CD4-positive, alpha-beta T cell treated with Interleukin-4 for 4 hours (primary cell): ENCODE results near the gene GABBR2.
"Not testable (repeated sequence)": the region's sequence is repeated elsewhere in the genome, so short reads cannot be mapped to it uniquely, and the experiment has no call there.

Experiments used
- DNase-seq: peaks from one replicate; pipeline ENCODE4 v3.0.0-alpha.2; 2020

Gene GABBR2

DNA sequence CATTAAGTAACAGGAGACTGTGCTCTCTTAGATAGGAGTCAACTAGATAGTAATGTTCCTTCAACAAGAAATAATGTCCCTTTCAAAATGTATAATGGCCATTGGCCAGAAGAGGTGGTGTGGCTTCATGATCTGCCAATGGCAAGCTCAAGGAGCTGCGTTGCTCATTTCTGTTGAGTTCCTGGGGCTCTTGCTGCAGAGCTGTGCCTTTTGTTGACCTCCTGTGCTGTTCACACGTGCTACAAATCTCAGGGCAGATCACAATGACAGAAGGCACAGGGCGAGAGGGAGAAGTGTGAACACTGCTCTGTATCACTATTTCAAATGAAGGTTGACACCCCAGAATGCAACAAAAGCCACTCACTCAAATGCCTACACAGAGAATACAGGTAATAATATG, 437.3 kb downstream of the GABBR2 start:
- no peak for DNase-seq

- DNase-seq: not testable (repeated sequence)
Observed at GRCh38 chr9:98270284-98270683, 438.5 kb downstream of the GABBR2 start.

DNA sequence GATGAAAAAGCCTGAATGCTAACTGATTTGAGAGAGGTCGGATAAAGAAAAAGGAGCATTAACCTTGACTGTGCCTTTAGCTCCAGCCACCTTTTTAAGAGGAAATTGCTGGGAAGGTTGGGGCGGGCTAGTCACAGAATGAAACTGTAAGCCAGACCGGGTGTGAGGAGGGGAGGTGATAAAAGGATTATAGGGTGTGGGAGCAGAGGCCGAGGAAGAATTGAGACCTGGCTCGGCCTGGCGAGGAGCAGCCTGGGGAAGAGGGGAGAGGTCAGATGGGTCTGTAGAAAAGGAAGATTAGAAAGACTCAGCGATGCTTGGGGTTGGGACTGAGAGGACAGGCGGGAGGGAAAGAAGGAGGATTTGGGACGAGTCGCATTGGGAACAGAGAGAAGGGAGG, 439.1 kb downstream of the GABBR2 start:
- not testable (repeated sequence) for DNase-seq

- not testable (repeated sequence) for DNase-seq
Observed at GRCh38 chr9:98267556-98267955, 441.2 kb downstream of the GABBR2 start.

- DNase-seq: no peak
Observed at GRCh38 chr9:98264516-98264915, 444.2 kb downstream of the GABBR2 start.

- peak; percentile 83 for DNase-seq
Observed at GRCh38 chr9:98263482-98264357, 445.0 kb downstream of the GABBR2 start.

- DNase-seq: no peak
Observed at GRCh38 chr9:98263080-98263479, 445.7 kb downstream of the GABBR2 start.

DNA sequence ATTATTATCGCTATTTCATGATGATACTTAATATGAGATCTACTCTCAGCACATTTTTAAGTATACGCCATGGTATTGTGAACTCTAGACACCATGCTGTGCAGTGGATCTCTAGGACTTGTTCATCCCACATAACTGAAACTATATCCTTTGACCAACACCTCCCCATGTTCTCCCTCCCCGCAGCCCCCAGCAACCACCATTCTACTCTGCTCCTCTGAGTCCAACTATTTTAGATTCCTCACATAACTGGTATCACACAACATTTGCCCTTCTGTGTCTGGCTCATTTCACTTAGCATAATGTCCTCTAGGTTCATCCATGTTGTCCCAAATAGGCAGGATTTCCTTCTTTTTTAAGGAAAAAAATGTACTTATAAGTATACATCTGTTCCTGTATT, 446.7 kb downstream of the GABBR2 start:
- DNase-seq: no peak

DNA sequence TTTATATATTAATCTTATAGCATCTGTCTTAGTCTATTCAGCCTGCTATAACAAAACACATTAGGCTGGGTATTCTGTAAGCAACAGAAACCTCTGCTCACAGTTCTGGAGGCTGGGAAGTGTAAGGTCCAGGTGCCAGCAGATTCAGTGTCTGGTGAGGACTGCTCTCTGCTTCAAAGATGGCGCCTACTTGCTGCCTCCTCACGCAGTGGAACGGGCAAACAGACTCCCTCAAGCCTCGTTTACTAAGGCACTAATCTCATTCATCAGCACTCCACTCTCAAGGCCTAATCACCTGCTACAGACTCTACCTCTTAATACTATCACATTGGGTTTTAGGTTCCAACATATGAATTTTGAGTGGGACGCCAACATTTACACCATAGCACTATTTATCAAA, 448.1 kb downstream of the GABBR2 start:
- DNase-seq: no peak

GRCh38 chr9:98259791-98260190, 448.9 kb downstream of the GABBR2 start:
- no peak for DNase-seq

- DNase-seq: peak; percentile 34
Observed at GRCh38 chr9:98256756-98257155, 452.0 kb downstream of the GABBR2 start.

DNA sequence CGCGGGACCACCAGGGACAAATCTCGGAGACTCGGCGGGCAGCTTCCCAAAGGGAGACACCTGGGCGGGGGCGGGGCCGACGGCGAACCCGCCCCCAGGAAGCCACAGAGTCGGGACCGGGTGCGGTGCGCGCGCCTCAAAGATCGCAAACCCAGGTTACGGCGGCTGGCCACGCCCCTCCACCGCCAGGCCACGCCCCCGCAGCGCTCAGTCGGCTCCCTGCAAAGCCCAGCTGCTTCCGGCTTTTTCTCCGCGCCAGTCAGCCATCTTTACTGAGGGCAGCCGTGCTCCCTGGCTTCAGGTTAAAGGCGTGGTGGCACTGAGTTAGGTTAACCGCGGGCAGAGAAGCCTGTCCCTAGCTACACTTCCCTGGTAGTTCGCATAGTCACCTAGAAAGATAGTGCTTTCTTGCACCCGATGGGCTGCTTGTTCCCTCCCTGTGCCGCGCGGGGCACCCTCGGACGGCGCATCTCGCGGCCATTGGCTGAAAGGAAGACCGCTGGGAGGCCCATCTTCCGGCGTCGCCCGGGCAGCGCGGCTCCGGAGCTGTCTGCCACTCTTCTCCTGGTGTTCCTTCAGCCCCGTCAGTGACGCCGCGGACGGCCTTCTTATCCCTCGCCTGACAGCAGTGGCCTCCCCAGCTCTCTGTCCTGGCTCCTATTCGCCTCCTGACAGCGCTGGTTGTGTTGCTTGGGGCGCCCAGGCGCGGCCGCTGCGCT, 453.0 kb downstream of the GABBR2 start, which contains the start of gene TBC1D2:
TSS of gene TBC1D2 (minus strand) at position 72 of the 719 bp plus-strand sequence. CDS start 108 bp downstream, outside the sequence.
- DNase-seq: peak; percentile 97

- DNase-seq: no peak
Observed at GRCh38 chr9:98255061-98255577, 453.6 kb downstream of the GABBR2 start.

DNA sequence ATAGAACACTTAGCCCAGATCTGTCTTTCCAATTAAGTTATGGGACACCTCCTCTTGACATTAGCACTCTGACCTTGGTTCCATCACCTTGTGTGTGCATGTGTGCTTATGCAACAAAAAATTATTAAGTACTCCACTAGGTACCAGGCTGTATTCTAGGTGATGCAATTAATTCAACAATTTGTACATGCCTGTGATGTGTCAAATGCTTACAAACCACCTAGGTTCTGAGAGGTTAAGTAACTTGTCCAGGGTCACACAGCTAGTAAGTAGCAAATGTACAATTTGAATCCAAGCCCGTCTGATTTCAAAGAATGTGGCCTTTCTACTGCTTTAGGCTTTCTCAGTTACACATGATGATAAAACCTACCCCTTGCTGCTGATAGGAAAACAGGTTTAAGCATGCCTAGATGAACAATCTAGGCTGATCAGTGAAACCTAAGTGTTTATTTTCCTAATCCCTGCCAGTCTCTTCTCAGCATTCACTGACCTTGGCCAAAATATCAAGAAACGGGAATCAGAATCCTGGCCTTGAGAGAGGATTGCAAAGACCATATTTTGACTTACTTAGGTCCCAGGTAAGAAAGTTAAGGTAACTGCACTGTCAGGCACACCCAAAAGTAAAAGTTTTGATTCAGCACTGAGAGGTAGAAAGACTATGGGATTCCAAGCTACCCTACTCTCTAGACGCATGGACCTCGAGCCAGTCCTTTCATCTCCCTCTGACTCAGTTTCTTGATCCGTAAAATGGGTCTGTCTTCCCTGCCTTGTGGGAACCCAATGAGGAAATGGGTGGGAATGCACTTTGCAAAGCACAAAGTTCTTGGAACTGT, 454.3 kb downstream of the GABBR2 start:
- DNase-seq: no peak

- no peak for DNase-seq
Observed at GRCh38 chr9:98253565-98253964, 455.2 kb downstream of the GABBR2 start.

DNA sequence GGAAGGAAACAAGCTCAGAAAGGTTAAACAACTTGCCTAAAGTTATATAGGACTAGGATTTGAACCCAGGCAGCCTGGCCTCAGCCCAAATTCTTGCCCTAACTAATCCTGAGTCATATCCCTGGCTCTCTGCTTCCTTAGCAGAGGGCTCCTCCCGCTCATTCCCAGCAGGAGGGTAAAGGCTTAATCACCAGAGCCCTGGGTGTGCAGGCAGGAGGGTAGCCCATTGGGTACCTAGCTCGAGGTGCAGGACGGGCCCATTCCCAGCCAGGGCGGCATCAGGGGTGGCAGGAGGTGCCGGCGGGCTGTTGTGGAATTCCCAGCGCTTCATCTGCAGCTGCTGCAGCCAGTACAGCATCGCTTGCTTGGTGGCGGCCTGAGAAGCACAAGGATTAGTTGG, 457.2 kb downstream of the GABBR2 start:
- DNase-seq: no peak

- DNase-seq: no peak
Observed at GRCh38 chr9:98249771-98250170, 459.0 kb downstream of the GABBR2 start.

DNA sequence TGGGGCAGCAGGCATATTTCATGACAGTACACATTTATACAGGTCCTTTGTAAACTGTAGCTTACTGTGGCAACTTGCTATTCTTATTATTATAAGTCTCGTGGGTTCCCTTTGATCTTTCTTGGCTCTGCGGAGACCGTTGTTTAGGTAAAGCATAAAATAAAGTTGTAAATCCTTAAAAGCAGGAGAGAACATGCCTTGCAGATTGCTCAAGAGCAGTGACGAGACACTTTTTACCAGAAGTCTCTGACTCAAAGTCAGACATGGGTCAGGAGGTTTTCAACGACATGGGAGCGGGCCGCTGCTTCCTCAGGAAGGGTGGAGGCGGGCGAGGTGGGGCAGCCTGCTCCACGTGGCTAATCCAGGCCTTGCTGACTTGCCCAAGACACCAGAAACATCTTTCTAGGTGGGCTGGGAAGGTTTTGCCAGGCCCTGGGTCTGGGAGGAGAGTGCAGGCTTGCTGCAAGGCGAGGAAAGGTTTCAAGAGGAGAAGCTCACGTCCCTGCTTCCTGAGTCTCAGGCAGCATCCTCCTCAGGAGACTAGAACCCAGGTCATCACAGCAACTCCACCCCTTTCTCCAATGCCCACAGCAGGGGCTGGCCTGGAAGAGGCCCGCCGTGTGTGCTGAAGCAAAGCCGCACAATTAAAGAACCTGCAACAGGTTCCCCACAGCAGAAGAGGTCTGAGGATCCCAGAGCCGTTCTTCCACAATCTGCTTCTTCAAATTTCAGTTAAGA, 459.8 kb downstream of the GABBR2 start:
- DNase-seq: no peak

DNA sequence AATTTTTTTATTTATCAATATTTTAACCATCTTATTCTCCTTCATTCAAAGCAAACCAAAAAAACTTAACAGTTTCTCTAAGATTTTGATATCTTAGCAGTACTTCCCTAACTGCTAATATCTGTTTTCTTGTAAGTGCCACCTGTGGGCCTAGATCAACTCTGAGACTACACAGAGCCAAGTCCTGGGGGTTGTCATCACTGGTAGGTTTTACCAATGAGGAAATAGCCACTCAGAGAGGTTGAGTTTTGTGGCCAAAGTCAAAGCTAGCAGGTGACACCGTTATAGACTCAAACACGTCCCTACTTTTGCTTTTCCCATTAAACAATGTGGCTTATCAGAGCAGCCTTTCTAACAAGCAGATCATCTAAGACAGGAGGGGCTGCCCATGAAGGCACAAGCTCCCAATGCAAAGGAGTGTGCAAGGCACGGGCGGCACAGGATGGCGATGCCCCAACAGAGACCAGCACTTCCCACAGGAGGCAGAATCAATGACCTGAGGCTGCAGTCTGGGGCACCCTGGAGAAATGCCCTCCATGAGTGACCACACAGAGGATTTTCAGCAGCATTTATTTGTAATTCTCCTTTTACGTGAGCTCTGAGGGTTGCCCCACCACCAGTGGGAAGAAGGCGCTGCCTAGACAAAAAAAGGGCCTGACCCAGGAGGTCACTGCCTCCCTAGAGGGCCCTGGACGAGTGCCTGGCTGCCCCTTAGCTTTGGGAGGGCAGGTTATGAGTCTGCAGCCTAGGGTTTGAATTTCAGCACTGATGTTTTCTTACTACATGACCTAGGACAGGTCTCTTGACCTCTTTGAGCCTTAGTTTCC, 460.7 kb downstream of the GABBR2 start:
- DNase-seq: no peak

DNA sequence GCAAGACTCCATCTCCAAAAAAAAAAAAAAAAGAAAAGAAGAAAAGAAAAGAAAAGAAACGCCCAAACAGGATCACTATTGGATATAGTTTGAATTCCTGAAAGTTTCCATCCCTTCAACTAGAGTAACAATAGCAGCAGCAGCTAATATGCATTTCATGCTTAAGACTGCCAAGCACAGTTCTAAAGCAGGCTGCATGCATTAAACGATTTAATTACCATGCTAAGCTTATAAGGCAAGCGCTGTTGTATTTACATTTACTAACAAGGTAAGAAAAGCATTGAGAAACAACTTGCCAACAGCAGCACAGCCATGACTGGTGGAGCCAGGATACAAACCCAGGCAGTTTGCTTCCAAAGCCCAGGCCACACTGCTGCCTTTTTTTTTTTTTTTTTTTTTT, 466.3 kb downstream of the GABBR2 start:
- no peak for DNase-seq
